Effector memory CD4-positive, alpha-beta T cell (primary cell): ENCODE results near the gene ZBTB16.
"Not testable (repeated sequence)": the region's sequence is repeated elsewhere in the genome, so short reads cannot be mapped to it uniquely, and the experiment has no call there.

Source experiments
- DNase-seq, 3 donors: peaks; one replicate each; pipeline ENCODE4 v3.0.0-alpha.2; 2020
- H3K27ac ChIP-seq: 2 replicates; pipeline ENCODE4 v1.7.0; 2013; ENCODE audit warnings: mild to moderate bottlenecking, low read length, moderate library complexity; ENCODE audit not compliant: insufficient read depth, poor library complexity, severe bottlenecking
- H3K27me3 ChIP-seq: replicated peaks from 2 replicates; pipeline ENCODE4 v1.7.0; 2013; ENCODE audit warnings: mild to moderate bottlenecking, low read length; ENCODE audit not compliant: insufficient read depth, control insufficient read depth, poor library complexity, severe bottlenecking
- H3K36me3 ChIP-seq: 2 replicates; pipeline ENCODE4 v1.7.0; 2013; ENCODE audit warnings: mild to moderate bottlenecking, low read length, moderate library complexity; ENCODE audit not compliant: control insufficient read depth, insufficient read depth
- H3K4me1 ChIP-seq: 2 replicates; pipeline ENCODE4 v1.7.0; 2013; ENCODE audit warnings: low read length, mild to moderate bottlenecking; ENCODE audit not compliant: control insufficient read depth, insufficient read depth, poor library complexity, severe bottlenecking
- H3K4me3 ChIP-seq: 2 replicates; pipeline ENCODE4 v1.7.0; 2013; ENCODE audit warnings: low read length, low read depth, mild to moderate bottlenecking; ENCODE audit not compliant: insufficient read depth, poor library complexity, severe bottlenecking
- H3K9me3 ChIP-seq: 2 replicates; pipeline ENCODE4 v1.7.0; 2013; ENCODE audit warnings: mild to moderate bottlenecking, low read length, moderate library complexity; ENCODE audit not compliant: control insufficient read depth

Gene ZBTB16

DNA sequence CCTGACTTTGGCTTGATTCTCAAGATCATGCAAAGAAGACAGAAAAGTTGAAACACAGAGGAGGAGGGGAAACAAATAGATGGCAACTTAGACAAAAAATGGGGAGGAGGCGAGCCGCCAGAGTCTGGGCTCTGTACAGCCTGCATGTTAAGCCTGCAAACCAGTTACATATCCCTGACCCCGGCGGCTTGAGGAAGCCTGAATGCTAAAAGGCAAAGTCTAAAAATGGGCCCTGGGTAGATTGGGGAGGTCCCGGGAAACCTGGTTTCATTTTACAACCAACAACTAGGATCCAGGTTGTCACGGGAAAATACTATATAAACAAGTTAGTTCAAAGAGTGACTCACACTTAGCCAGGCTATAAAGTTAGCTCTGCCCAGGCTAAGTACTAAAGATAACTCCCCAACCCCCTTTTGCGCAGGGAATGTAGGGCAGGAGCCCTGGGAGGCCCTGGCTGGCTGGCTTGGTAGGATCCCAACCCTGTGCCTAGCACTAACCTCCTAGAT lies 18.8 kb upstream of the ZBTB16 start:
- DNase-seq: no peak
- no peaks in the 10 kb centered on the region for H3K9me3 ChIP-seq
- no peak overlapping the region for H3K4me3 ChIP-seq
- H3K36me3 ChIP-seq: no peaks in the 10 kb centered on the region
- H3K4me1 ChIP-seq: peaks cover 10% of the 10 kb centered on the region
- H3K27ac ChIP-seq: no peak overlapping the region
- no peaks in the 10 kb centered on the region for H3K27me3 ChIP-seq

DNA sequence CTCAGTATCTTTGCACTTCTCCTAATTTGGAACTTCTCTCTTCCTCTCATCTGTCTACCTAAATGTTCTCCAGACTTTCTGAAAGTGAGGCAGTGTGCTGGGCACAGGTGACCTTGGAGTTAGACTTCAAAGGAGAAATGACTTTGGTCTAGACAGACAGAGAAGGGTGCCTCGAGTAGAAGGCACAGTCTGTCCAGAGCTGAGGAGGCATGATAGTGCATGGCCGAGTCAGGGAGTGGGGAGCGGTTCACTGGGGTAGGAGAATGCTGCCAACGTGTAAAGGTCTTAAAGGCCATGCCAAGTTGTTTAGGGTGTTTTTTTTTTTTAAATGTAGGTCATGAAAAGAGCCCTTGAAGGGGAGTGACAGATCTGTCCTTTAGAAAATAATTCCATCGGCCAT lies 17.3 kb upstream of the ZBTB16 start:
- H3K27ac ChIP-seq: no peak overlapping the region
- H3K36me3 ChIP-seq: no peaks in the 10 kb centered on the region
- no peak overlapping the region for H3K4me3 ChIP-seq
- no peaks in the 10 kb centered on the region for H3K27me3 ChIP-seq
- H3K9me3 ChIP-seq: no peaks in the 10 kb centered on the region
- no peak for DNase-seq
- H3K4me1 ChIP-seq: peaks cover 5% of the 10 kb centered on the region

DNA sequence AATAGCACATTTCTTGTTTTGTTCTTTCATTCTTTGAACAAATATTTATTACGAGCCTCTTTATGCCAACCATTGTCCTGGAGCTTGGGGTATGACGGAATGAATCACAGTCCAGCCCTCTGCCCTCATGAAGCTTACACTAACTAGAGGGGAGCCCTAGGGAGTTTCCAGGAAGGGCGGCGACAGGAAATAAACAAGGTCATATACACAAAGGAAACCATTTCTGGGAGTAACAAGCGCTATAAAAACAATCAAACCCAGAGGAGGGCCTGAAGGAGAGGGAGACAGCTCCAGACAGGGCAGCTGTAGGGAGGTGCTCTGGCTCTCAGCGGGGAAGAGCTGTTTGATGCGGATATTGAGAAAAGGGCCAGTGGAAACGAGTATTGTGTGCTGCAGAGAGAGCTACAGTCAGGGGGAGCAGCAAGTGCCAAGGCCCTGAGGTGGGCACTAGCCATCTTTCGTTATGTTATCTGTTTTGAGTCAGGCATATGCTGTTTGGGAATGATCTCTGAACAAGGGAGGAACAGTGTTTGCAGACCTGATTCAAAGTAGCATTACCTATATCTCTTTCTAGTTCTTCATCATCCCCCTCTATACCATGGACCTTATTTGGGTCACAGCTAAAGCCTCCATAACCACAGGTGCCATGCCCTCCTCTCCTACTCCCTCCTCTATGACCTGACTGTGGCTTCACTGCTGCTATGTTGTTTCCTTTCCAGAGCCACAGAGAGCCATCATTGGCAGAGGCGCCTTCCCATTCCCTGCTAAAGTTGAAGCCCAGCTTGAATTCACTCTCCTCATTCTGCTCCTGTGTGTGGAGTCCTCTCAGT lies 15.3 kb upstream of the ZBTB16 start:
- Histone ChIP-seq H3K4me1 (peaks cover 5% of the 10 kb centered on the region), H3K9me3 (no peaks in the 10 kb centered on the region), H3K27ac (no peak overlapping the region), H3K36me3 (no peaks in the 10 kb centered on the region), H3K27me3 (no peaks in the 10 kb centered on the region), H3K4me3 (no peak overlapping the region)
- DNase-seq: no peak

DNA sequence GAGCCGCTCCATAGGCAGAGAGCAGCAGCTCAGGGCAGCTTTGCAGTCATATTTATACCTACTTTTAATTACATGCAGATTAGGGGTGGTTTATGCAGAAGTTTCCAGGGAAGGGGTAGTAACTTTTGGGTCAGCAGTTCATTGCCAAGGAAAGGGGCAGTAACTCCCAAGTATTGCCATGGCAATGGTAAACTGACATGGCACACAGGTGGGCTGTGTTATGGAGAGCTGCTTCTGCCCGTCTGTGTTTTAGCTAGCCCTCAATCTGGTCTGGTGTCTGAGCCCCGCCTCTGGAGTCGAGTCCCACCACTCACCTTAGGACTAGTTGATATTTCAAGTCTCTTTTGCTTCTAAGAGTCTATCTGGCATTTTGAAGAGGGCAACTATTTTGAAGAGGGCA lies 12.2 kb upstream of the ZBTB16 start:
- H3K27me3 ChIP-seq: no peaks in the 10 kb centered on the region
- no peak overlapping the region for H3K27ac ChIP-seq
- no peaks in the 10 kb centered on the region for H3K9me3 ChIP-seq
- H3K36me3 ChIP-seq: no peaks in the 10 kb centered on the region
- no peak for DNase-seq
- H3K4me3 ChIP-seq: no peak overlapping the region
- peaks cover 5% of the 10 kb centered on the region for H3K4me1 ChIP-seq

DNA sequence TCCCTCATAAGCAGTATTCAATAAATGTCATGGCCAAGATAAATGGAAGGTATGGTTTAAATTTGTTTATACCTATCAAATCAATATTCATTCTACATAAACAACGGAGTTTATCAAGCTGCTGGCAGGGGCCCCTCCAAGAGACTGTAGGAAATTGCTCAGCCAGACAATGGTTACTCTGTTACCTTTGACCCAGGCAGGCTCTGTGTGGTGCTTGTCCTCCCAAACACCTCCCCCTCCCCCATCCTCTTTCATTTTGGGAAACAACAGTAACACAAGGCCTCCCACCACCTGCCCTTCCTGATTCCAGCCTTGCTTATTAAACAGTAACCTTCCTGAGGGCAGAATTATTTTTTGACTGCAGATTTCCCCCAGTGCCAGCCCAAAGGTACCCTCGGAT lies 10.5 kb upstream of the ZBTB16 start:
- H3K27me3 ChIP-seq: no peaks in the 10 kb centered on the region
- H3K36me3 ChIP-seq: no peaks in the 10 kb centered on the region
- H3K4me1 ChIP-seq: peaks cover 5% of the 10 kb centered on the region
- DNase-seq: no peak
- H3K9me3 ChIP-seq: no peaks in the 10 kb centered on the region
- H3K4me3 ChIP-seq: no peak overlapping the region
- H3K27ac ChIP-seq: no peak overlapping the region

DNA sequence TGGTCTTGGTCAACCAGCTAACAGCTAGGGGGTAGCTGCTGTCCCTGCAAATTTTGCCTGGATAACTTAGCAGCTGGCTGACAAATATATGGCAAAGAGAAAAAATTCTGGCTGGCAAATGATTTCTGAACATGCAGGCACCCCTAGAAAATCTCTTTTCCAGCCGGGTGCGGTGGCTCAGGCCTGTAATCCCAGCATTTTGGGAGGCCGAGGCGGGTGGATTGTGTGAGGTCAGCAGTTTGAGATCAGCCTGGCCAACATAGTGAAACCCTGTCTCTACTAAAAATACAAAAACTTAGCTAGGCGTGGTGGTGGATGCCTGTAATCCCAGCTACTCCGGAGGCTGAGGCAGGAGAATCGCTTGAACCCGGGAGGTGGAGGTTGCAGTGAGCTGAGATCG lies 9.7 kb upstream of the ZBTB16 start:
- not testable (repeated sequence) for H3K27ac ChIP-seq, H3K27me3 ChIP-seq, DNase-seq, H3K36me3 ChIP-seq, H3K4me1 ChIP-seq, H3K4me3 ChIP-seq, H3K9me3 ChIP-seq

DNA sequence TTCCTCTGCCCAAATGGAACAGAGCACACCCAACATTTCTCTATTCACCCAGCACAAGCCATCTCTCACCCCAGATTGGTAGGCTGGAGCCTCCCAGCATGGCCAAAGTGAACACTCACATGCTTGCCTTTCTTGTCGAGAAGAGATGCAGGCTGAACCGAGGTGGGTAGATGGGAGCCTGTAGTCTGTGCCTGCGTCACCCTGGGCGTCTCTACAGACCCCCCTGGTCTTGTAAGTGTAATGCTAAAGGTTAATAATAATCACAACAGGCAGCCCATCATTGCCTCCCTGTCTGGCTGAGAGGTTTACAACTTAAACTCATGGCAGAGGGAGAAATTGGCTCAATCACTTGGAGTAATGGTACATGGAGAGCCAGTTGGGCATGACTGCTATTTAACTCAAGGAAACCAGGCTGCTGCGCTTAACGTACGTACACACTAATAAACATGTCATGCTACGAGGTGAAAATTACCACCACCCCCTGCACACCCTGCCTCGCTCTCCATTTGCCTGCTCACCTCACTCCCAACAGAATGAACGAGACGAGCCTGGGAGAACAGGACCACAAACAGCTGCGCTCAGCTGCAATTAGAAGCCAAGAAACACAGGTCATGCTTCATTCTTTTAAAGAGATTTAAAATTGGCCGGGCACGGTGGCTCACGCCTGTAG lies 9.1 kb upstream of the ZBTB16 start:
- no peaks in the 10 kb centered on the region for H3K4me1 ChIP-seq
- H3K27me3 ChIP-seq: no peaks in the 10 kb centered on the region
- no peaks in the 10 kb centered on the region for H3K9me3 ChIP-seq
- no peak for DNase-seq
- H3K27ac ChIP-seq: no peak overlapping the region
- no peaks in the 10 kb centered on the region for H3K36me3 ChIP-seq
- no peak overlapping the region for H3K4me3 ChIP-seq

DNA sequence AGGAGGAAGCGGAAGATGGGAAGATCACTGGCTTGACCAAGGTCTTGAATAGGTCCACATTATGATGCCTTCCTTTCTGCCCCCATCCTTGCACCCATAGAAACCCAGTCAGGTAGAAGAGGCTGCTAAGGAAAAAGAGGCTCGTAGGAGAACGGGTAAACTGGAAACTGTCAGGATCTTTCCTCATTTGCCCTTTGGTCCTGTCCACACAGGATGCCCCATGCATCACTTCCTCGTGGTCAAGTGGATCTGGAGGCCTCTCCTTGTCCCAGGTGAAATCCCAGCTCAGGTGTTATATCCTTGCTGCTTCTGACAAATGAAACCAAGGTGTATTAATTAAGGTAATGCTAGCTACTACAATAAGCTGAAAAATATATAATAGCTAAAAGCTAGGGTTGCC lies 8.0 kb upstream of the ZBTB16 start:
- H3K27ac ChIP-seq: no peak overlapping the region
- DNase-seq: no peak
- H3K4me3 ChIP-seq: no peak overlapping the region
- H3K27me3 ChIP-seq: no peaks in the 10 kb centered on the region
- no peaks in the 10 kb centered on the region for H3K4me1 ChIP-seq
- no peaks in the 10 kb centered on the region for H3K9me3 ChIP-seq
- no peaks in the 10 kb centered on the region for H3K36me3 ChIP-seq

DNA sequence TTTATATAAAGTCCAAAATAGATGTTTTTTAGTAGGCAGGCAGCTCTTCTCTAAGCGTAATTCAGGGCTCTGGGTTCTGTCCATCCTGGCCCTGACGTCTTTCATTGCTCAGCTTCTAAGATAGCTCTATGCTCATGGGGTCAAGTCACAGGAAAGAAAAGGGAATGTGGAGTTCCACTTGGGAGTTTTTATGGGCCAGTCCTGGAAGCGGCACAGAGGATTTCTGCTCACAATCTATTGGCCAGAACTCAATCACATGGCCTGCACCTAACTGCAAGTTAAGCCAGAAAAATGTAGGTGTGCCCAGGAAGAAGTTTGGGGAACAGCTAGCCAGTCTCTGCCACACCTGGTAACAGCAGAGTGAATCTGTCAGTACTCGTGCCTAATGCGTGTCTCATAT lies 7.4 kb upstream of the ZBTB16 start:
- H3K9me3 ChIP-seq: no peaks in the 10 kb centered on the region
- H3K4me1 ChIP-seq: no peaks in the 10 kb centered on the region
- H3K4me3 ChIP-seq: no peak overlapping the region
- no peak overlapping the region for H3K27ac ChIP-seq
- no peak for DNase-seq
- no peaks in the 10 kb centered on the region for H3K36me3 ChIP-seq
- H3K27me3 ChIP-seq: no peaks in the 10 kb centered on the region

DNA sequence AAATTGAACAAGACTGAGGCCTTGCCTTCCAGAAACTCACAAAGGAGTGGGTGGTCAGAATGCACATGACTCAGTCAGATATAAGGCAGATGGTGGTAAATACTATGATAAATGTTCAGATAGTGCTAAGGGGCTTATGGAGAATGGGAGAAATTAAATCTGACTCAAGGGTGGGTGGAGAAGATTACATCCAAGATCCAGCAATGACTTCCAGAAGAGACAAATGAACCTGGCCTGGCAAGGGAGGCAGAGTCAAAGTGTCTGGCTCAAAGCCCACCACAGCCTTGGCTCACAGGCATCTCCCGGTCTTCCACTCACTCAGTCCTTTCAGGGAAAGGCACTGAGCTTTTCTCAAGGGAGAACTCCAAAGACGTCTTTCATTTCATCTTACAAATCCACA lies 6.1 kb upstream of the ZBTB16 start:
- no peaks in the 10 kb centered on the region for H3K27me3 ChIP-seq

More for the DNA sequence above, 6.1 kb upstream of the ZBTB16 start:
- Histone ChIP-seq H3K9me3 (no peaks in the 10 kb centered on the region), H3K36me3 (no peaks in the 10 kb centered on the region), H3K27ac (no peak overlapping the region), H3K4me3 (no peak overlapping the region), H3K4me1 (peaks cover 2% of the 10 kb centered on the region)
- DNase-seq: no peak
